HL-60 (cell line): ENCODE data around the gene KCNT2.

Experiments
- DNase-seq, 2 experiments: peaks; one replicate each; pipeline ENCODE4 v3.0.0-alpha.2; 2010 to 2020; ENCODE audit warnings: low read depth in 1 of 2, low spot score in 1 of 2
- H3K27ac ChIP-seq: fragments of 250-450 bp; sonication (Bioruptor Pico); replicated peaks from 2 replicates; pipeline ENCODE4 v1.5.1; 2020; ENCODE audit warnings: mild to moderate bottlenecking, moderate library complexity
- H3K27me3 ChIP-seq: fragments of 250-450 bp; sonication (Bioruptor Pico); 2 replicates; pipeline ENCODE4 v1.5.1; 2021; ENCODE audit warnings: mild to moderate bottlenecking, moderate library complexity; ENCODE audit not compliant: insufficient read depth, poor library complexity, severe bottlenecking
- H3K4me3 ChIP-seq: replicated peaks from 2 replicates; pipeline ENCODE4 v1.5.1; 2011; ENCODE audit warnings: mild to moderate bottlenecking, control low read depth, low read length; ENCODE audit not compliant: insufficient read depth
- CTCF ChIP-seq: IDR thresholded peaks from one replicate; pipeline ENCODE4 v1.5.1; 2011; ENCODE audit warnings: low read length, control low read depth, inconsistent platforms; ENCODE audit not compliant: insufficient read depth
- GABPA ChIP-seq: IDR thresholded peaks from 2 replicates; pipeline ENCODE4 v1.6.1; 2012; ENCODE audit warnings: low read depth
- POLR2AphosphoS5 ChIP-seq: IDR thresholded peaks from 2 replicates; pipeline ENCODE4 v1.6.1; 2012; ENCODE audit warnings: low read depth
- REST ChIP-seq: IDR thresholded peaks from 2 replicates; pipeline ENCODE4 v1.6.1; 2012; ENCODE audit warnings: low read depth; ENCODE audit not compliant: insufficient replicate concordance
- SPI1 ChIP-seq: IDR thresholded peaks from 2 replicates; pipeline ENCODE4 v1.6.1; 2012; ENCODE audit warnings: low read depth, mild to moderate bottlenecking, borderline replicate concordance

KCNT2 gene

GRCh38 chr1:196319301-196319700 lies 288.9 kb downstream of the KCNT2 start:
- TF ChIP-seq SPI1 (no peak), CTCF (no peak), GABPA (no peak), POLR2AphosphoS5 (no peak), REST (no peak)
- Histone ChIP-seq H3K27me3 (no peaks in the 10 kb centered on the region), H3K27ac (no peak overlapping the region), H3K4me3 (no peak overlapping the region)
- no peak for DNase-seq

DNA sequence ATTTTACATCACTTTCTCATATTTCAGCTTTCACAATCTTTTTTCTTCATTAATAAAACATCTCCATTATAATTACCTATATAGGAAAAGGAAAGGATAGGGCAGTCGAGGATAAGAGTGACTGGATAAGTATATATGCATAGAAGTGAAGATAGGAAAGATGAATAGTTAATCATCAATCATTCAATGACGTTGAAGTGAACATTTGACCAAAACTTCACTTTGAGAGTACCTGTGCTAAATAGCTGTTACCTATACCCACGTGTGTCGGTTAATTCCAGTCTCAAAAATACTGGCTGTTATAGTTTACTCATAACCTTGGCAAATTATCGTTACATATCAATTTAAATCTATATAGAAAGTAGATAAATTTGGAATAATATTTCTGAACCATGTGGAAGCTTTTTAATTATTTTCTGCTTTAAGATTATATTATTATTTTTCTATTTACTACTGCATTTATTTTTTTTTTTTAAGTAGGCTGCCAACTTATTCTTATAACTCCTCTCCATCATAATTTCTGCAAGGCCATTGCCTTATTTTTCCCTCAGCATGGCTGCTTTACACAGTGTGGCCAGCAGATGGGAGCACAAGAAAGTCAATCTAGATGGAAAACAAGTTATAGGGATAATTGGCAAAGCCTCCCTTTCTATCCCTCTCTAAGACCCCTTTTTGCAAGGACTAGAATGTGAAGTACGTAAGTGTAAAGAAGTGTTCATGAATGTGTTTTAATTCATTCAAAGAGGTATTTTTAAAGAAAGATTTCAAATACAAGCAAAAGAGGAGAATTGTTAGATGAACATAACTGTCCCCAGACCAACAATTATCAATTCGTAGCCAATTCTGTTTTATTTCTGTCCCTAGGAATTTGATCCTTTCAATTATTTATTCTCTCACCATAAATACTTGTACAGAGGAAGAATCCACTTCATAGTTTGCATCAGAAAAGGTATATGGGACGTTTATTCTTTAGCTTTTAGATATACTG lies 290.4 kb downstream of the KCNT2 start:
- Histone ChIP-seq H3K4me3 (no peak overlapping the region), H3K27ac (no peak overlapping the region), H3K27me3 (no peaks in the 10 kb centered on the region)
- no peak for DNase-seq
- no peak for TF ChIP-seq GABPA
- no peak for TF ChIP-seq POLR2AphosphoS5
- TF ChIP-seq CTCF, result no peak
- no peak for TF ChIP-seq REST
- TF ChIP-seq SPI1, result no peak

GRCh38 chr1:196312739-196313138 lies 295.5 kb downstream of the KCNT2 start:
- Histone ChIP-seq H3K27ac (no peak overlapping the region), H3K27me3 (no peaks in the 10 kb centered on the region), H3K4me3 (no peak overlapping the region)
- TF ChIP-seq REST (no peak), GABPA (no peak), POLR2AphosphoS5 (no peak), SPI1 (no peak), CTCF (no peak)
- no peak for DNase-seq
